ENCODE data around the gene STK32B.

DNA sequence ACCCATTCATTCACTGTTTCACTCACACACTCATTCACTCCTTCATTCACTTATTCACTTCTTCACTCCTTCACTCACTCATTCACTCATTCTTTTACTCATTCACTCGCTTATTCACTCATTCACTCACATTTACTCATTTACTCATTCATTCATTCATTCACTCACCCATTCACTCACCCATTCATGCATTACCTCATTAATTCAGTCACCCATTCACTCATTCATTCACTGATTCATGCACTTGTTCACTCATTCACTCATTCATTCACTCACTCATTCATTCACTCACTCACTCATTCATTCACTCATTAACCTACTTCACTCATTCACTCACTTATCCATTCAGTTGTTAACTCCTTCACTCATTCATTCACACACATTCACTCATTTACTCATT is 70.8 kb downstream of the STK32B start:
- TF ChIP-seq, protein P1, sequence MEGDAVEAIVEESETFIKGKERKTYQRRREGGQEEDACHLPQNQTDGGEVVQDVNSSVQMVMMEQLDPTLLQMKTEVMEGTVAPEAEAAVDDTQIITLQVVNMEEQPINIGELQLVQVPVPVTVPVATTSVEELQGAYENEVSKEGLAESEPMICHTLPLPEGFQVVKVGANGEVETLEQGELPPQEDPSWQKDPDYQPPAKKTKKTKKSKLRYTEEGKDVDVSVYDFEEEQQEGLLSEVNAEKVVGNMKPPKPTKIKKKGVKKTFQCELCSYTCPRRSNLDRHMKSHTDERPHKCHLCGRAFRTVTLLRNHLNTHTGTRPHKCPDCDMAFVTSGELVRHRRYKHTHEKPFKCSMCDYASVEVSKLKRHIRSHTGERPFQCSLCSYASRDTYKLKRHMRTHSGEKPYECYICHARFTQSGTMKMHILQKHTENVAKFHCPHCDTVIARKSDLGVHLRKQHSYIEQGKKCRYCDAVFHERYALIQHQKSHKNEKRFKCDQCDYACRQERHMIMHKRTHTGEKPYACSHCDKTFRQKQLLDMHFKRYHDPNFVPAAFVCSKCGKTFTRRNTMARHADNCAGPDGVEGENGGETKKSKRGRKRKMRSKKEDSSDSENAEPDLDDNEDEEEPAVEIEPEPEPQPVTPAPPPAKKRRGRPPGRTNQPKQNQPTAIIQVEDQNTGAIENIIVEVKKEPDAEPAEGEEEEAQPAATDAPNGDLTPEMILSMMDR (conservative IDR thresholded peaks at IDR 0.05; ENCODE audit: low read length): no peak
- TF ChIP-seq EZH2phosphoT487 (IDR thresholded peaks at IDR 0.05; ENCODE audit: borderline replicate concordance, low read depth, low read length): no peak
